Liver (tissue), 9 donors: Measurements from ENCODE around the gene SMPD3. TPM values are rescaled to one million over a fixed set of nuclear protein-coding genes. Genes with fewer than 3 reads are reported as not detected.

Experiments
- DNase-seq: peaks from one replicate; pipeline ENCODE4 v3.0.0-alpha.2; 2017; ENCODE audit warnings: low spot score
- H3K27ac ChIP-seq, 2 donors: one replicate each; pipeline ENCODE4 v1.7.0; 2013; ENCODE audit warnings: inconsistent platforms in 2 of 2, low read length in 2 of 2, control low read depth in 1 of 2, low read depth in 1 of 2, mild to moderate bottlenecking in 1 of 2
- H3K27me3 ChIP-seq, 4 donors: one replicate each; pipeline versions ENCODE4 v1.6.1 to v1.7.0; 2013; ENCODE audit warnings: low read length in 3 of 4, inconsistent platforms in 1 of 4, mild to moderate bottlenecking in 1 of 4, moderate library complexity in 1 of 4; ENCODE audit not compliant: control insufficient read depth in 4 of 4, insufficient read depth in 4 of 4
- H3K36me3 ChIP-seq, 4 donors: one replicate each; pipeline versions ENCODE4 v1.6.1 to v1.7.0; 2013; ENCODE audit warnings: low read length in 3 of 4, mild to moderate bottlenecking in 3 of 4, low read depth in 1 of 4, moderate library complexity in 1 of 4; ENCODE audit not compliant: control insufficient read depth in 4 of 4, insufficient read depth in 3 of 4
- H3K4me1 ChIP-seq, 4 donors: one replicate each; pipeline versions ENCODE4 v1.6.1 to v1.7.0; 2013; ENCODE audit warnings: low read length in 3 of 4, mild to moderate bottlenecking in 3 of 4, moderate library complexity in 1 of 4; ENCODE audit not compliant: control insufficient read depth in 4 of 4, insufficient read depth in 4 of 4
- H3K4me3 ChIP-seq, 3 donors: one replicate each; pipeline versions ENCODE4 v1.6.1 to v1.7.0; 2013; ENCODE audit warnings: low read length in 3 of 3, control low read depth in 1 of 3, low read depth in 1 of 3, mild to moderate bottlenecking in 1 of 3
- H3K9ac ChIP-seq, 2 donors: one replicate each; pipeline ENCODE4 v1.7.0; 2013; ENCODE audit warnings: low read length in 2 of 2, mild to moderate bottlenecking in 2 of 2, moderate library complexity in 2 of 2, control low read depth in 1 of 2, low read depth in 1 of 2
- H3K9me3 ChIP-seq, 4 donors: one replicate each; pipeline versions ENCODE4 v1.6.1 to v1.7.0; 2013; ENCODE audit warnings: low read length in 3 of 4; ENCODE audit not compliant: control insufficient read depth in 4 of 4
- ATF3 ChIP-seq: IDR thresholded peaks from 2 replicates; pipeline ENCODE4 v1.6.1; 2016; ENCODE audit warnings: antibody characterized with exemption
- CTCF ChIP-seq: fragments of 150-350 bp; IDR thresholded peaks from 2 replicates; pipeline ENCODE4 v1.5.1; 2017; ENCODE audit warnings: improper control_type of control experiment, low read depth, low read length; ENCODE audit not compliant: missing input control
- EGR1 ChIP-seq, 2 donors: IDR thresholded peaks; 2 replicates each; pipeline ENCODE4 v1.6.1; 2016 to 2018; ENCODE audit warnings: antibody characterized with exemption in 2 of 2, low read depth in 2 of 2
- FOXA1 ChIP-seq: IDR thresholded peaks from 2 replicates; pipeline ENCODE4 v1.6.1; 2016; ENCODE audit warnings: antibody characterized with exemption
- FOXA2 ChIP-seq: IDR thresholded peaks from 2 replicates; pipeline ENCODE4 v1.6.1; 2016; ENCODE audit warnings: antibody characterized with exemption
- GABPA ChIP-seq, 2 donors: IDR thresholded peaks in 1 of 2; conservative IDR thresholded peaks in 1 of 2; 2 replicates each; pipeline ENCODE4 v1.6.1; 2016; ENCODE audit warnings: antibody characterized with exemption in 2 of 2, mild to moderate bottlenecking in 1 of 2, moderate library complexity in 1 of 2
- HNF4A ChIP-seq, 2 donors: conservative IDR thresholded peaks; 2 replicates each; pipeline ENCODE4 v1.6.1; 2016; ENCODE audit warnings: antibody characterized with exemption in 2 of 2, mild to moderate bottlenecking in 2 of 2
- HNF4G ChIP-seq: IDR thresholded peaks from 2 replicates; pipeline ENCODE4 v1.6.1; 2016; ENCODE audit warnings: antibody characterized with exemption
- JUND ChIP-seq, 2 donors: IDR thresholded peaks; 2 replicates each; pipeline ENCODE4 v1.6.1; 2016; ENCODE audit warnings: antibody characterized with exemption in 2 of 2
- MAX ChIP-seq: IDR thresholded peaks from 2 replicates; pipeline ENCODE4 v1.6.1; 2016; ENCODE audit warnings: antibody characterized with exemption
- NR2F2 ChIP-seq: IDR thresholded peaks from 2 replicates; pipeline ENCODE4 v1.6.1; 2016; ENCODE audit warnings: antibody characterized with exemption
- RAD21 ChIP-seq, 2 donors: IDR thresholded peaks; 2 replicates each; pipeline ENCODE4 v1.6.1; 2016; ENCODE audit warnings: antibody characterized with exemption in 2 of 2, mild to moderate bottlenecking in 2 of 2
- REST ChIP-seq: IDR thresholded peaks from 2 replicates; pipeline ENCODE4 v1.6.1; 2016; ENCODE audit warnings: antibody characterized with exemption, mild to moderate bottlenecking
- RXRA ChIP-seq, 2 donors: IDR thresholded peaks; 2 replicates each; pipeline ENCODE4 v1.6.1; 2017 to 2018; ENCODE audit warnings: antibody characterized with exemption in 2 of 2, mild to moderate bottlenecking in 1 of 2
- SP1 ChIP-seq: IDR thresholded peaks from 2 replicates; pipeline ENCODE4 v1.6.1; 2018; ENCODE audit warnings: antibody characterized with exemption, mild to moderate bottlenecking
- TAF1 ChIP-seq: conservative IDR thresholded peaks from 2 replicates; pipeline ENCODE4 v1.6.1; 2016; ENCODE audit warnings: antibody characterized with exemption, mild to moderate bottlenecking
- YY1 ChIP-seq: IDR thresholded peaks from 2 replicates; pipeline ENCODE4 v1.6.1; 2016; ENCODE audit warnings: antibody characterized with exemption, mild to moderate bottlenecking
- ZBTB33 ChIP-seq: IDR thresholded peaks from 2 replicates; pipeline ENCODE4 v1.6.1; 2016; ENCODE audit warnings: antibody characterized with exemption
- WGBS: extraction: QIAGEN DNeasy Blood & Tissue Kit; methylation state at CpG from one replicate; pipeline ENCODE4 v1.1.7; 2013; 5-methylcytosine and 5-hydroxymethylcytosine counted together
- polyA plus RNA-seq, 2 donors: library from polyadenylated mRNA; stranded (reverse) in 1 of 2; unstranded in 1 of 2; fragments of 200-250 nt in 1 of 2; fragments of >200 nt in 1 of 2; fragmentation: Nextera tagmentation in 1 of 2; extraction: Ambion mirVana in 1 of 2; gene quantifications; one replicate each; pipeline versions ENCODE4 v1.2.1 to v1.2.3, GENCODE V29; 2013 to 2015
- total RNA-seq, 2 donors: library from RNA; depleted of rRNA; stranded (reverse); fragments of >200 nt; gene quantifications; one replicate each; pipeline ENCODE4 v1.2.3, GENCODE V29; 2014
- donor health status: healthy.
- donor health status: healthy.
- donor health status: healthy.
- donor health status: healthy.
- donor health status: healthy.

Gene SMPD3
- total and polyA plus RNA-seq, 4 donors: 0.33 to 10.6 (median 2.7) TPM

GRCh38 chr16:68472581-68472980 is 24.3 kb upstream of the SMPD3 start:
- Histone ChIP-seq H3K27ac (peak overlapping the region; percentile 40 to 64), H3K27me3 (no peaks in the 10 kb centered on the region), H3K9me3 (no peaks in the 10 kb centered on the region), H3K36me3 (no peaks in the 10 kb centered on the region), H3K9ac (no peak overlapping the region), H3K4me3 (no peak overlapping the region), H3K4me1 (peaks cover 12 to 50% (median 40%) of the 10 kb centered on the region in 4 donors)
- 70% methylated on average over 5 of the region's 5 CpGs for WGBS
- no peak for TF ChIP-seq ATF3
- TF ChIP-seq HNF4G: no peak
- TF ChIP-seq YY1: no peak
- TF ChIP-seq EGR1 (IDR thresholded peaks at IDR 0.05; ENCODE audit: low read depth in 2 of 2): no peak
- no peak for TF ChIP-seq NR2F2
- TF ChIP-seq TAF1: no peak
- TF ChIP-seq MAX: no peak
- TF ChIP-seq CTCF: no peak
- TF ChIP-seq GABPA (IDR thresholded peaks at IDR 0.05 in 1 of 2, conservative IDR thresholded peaks at IDR 0.05 in 1 of 2): no peak
- TF ChIP-seq FOXA2: no peak
- TF ChIP-seq REST: no peak
- no peak for TF ChIP-seq RXRA (IDR thresholded peaks at IDR 0.05)
- no peak for TF ChIP-seq ZBTB33
- TF ChIP-seq SP1: no peak
- no peak for TF ChIP-seq HNF4A (conservative IDR thresholded peaks at IDR 0.05)
- TF ChIP-seq RAD21 (IDR thresholded peaks at IDR 0.05): no peak
- no peak for TF ChIP-seq FOXA1
- TF ChIP-seq JUND (IDR thresholded peaks at IDR 0.05): no peak
- no peak for DNase-seq
